ENCODE results near the gene VWA8. TPM values are rescaled to one million over a fixed set of nuclear protein-coding genes. Genes with fewer than 3 reads are reported as not detected.

VWA8 gene
- polyA plus RNA-seq, 1 experiment, result 12.4 TPM

- ChIA-PET POLR2A (no interaction called here), CTCF (interaction anchor here (0.9 kb wide), 1 partner anchor 71 kb away, joined by 3 read pairs; no protein-coding TSS in a partner anchor)
- no peak overlapping the region for H3K4me3 ChIP-seq (ENCODE audit: low read depth, low read length)
- DNase-seq (ENCODE audit: low read depth, low spot score), result no peak
- H3K27ac ChIP-seq (ENCODE audit: low read depth, low read length), result no peak overlapping the region
- H3K9me3 ChIP-seq (ENCODE audit: control insufficient read depth, insufficient read depth, low read length), result no peaks in the 10 kb centered on the region
- no peaks in the 10 kb centered on the region for H3K27me3 ChIP-seq (ENCODE audit: control insufficient read depth, insufficient read depth, low read length)
- TF ChIP-seq, protein P1, sequence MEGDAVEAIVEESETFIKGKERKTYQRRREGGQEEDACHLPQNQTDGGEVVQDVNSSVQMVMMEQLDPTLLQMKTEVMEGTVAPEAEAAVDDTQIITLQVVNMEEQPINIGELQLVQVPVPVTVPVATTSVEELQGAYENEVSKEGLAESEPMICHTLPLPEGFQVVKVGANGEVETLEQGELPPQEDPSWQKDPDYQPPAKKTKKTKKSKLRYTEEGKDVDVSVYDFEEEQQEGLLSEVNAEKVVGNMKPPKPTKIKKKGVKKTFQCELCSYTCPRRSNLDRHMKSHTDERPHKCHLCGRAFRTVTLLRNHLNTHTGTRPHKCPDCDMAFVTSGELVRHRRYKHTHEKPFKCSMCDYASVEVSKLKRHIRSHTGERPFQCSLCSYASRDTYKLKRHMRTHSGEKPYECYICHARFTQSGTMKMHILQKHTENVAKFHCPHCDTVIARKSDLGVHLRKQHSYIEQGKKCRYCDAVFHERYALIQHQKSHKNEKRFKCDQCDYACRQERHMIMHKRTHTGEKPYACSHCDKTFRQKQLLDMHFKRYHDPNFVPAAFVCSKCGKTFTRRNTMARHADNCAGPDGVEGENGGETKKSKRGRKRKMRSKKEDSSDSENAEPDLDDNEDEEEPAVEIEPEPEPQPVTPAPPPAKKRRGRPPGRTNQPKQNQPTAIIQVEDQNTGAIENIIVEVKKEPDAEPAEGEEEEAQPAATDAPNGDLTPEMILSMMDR (IDR thresholded peaks at IDR 0.05; ENCODE audit: low read depth, low read length), result no peak
Measured at GRCh38 chr13:41833831-41834230, 127.1 kb downstream of the VWA8 start.

DNA sequence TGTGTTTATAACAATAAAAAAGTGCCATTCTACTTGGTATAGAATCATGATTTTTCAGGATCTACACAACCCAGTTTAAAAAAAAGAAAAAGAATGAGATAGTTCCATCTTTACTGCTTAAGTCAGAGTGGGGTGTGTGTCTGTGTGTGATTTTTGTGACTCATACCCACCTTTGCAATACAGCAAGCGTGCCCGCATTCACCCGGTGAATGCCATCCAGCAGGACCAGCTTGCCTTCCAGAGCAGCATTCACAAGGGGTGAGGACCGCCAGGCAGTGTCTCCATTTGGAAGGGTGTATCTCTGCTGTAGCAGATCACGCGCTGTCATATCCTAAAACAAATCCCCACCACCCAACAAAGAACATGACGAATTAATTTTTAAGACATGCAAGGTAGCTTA lies 127.7 kb downstream of the VWA8 start:
- no peak overlapping the region for H3K4me3 ChIP-seq (ENCODE audit: low read depth, low read length)

DNA sequence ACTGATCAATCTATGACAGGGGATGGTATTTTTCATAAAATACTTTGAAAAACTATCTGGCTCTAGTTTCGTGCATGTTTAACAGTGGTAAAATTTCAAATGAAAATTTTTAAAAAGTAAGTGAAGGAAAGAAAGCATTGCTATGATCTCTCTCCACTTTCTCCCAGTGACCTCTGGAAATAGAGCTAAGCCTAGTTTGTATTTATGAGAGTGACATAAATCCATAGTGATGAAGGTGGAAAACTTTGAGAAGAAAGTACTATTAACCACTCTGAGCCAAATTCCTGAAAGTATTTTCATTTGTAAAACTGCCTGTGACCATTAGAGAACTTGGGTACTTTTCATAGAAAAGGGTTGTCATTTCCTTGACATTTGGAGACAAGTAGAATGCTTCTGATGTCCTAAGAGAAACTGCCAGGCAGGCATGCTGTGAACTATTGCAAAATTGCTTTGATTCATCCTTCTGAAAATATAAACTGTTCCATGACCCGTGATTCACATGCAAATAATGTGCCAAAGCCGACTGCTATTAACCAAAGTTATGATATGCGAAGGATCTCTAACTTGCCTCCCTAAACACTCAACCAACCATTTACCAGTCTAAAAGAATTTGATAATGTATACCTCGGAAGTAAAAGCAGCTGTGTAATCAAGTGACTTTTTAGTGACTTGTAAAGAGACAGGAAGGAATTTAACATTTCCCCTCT lies 133.2 kb downstream of the VWA8 start:
- POLR2A ChIA-PET, result interaction anchor here (0.6 kb wide), 1 partner anchor 167 kb away, joined by 3 read pairs; no protein-coding TSS in a partner anchor
- H3K27ac ChIP-seq (ENCODE audit: low read depth, low read length), result no peak overlapping the region
- CTCF ChIA-PET, result no interaction called here
- peak; percentile 75 for DNase-seq (ENCODE audit: low read depth, low spot score)
- H3K27me3 ChIP-seq (ENCODE audit: control insufficient read depth, insufficient read depth, low read length), result no peaks in the 10 kb centered on the region
- TF ChIP-seq, protein P1 (IDR thresholded peaks at IDR 0.05; ENCODE audit: low read depth, low read length), result no peak
- no peaks in the 10 kb centered on the region for H3K9me3 ChIP-seq (ENCODE audit: control insufficient read depth, insufficient read depth, low read length)
- H3K4me3 ChIP-seq (ENCODE audit: low read depth, low read length), result no peak overlapping the region

More for the DNA sequence above, 127.7 kb downstream of the VWA8 start:
- ChIA-PET POLR2A (no interaction called here), CTCF (interaction anchor here (0.9 to 1.1 kb wide), 2 partner anchors 72 to 164 kb away, joined by 3 read pairs; no protein-coding TSS in a partner anchor)
- no peak for DNase-seq (ENCODE audit: low read depth, low spot score)
- H3K27ac ChIP-seq (ENCODE audit: low read depth, low read length), result no peak overlapping the region
- H3K9me3 ChIP-seq (ENCODE audit: control insufficient read depth, insufficient read depth, low read length), result no peaks in the 10 kb centered on the region
- H3K27me3 ChIP-seq (ENCODE audit: control insufficient read depth, insufficient read depth, low read length), result no peaks in the 10 kb centered on the region
- TF ChIP-seq, protein P1 (IDR thresholded peaks at IDR 0.05; ENCODE audit: low read depth, low read length), result no peak

DNA sequence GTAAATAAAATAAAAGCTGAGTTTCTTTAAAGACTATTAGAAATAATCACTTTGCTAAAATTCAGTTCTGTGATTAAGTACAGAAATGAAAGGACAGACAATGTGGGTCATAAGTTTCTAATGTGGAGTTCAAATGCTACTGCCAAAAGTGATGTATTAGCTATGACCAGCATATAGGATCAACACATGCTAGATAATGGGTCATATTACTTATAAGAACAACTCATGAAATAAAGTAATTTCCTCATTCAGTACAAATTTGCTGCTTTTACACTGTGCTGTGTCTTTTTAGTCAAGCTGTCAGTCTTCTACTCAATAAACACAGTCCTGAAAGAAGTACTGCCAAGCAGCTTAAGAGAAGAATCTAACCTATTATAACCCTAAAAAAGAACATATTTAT lies 135.2 kb downstream of the VWA8 start:
- ChIA-PET CTCF (interaction anchor here (1.4 kb wide), 1 partner anchor 11 kb away, joined by 5 read pairs; no protein-coding TSS in a partner anchor), POLR2A (no interaction called here)
- Histone ChIP-seq H3K9me3 (ENCODE audit: control insufficient read depth, insufficient read depth, low read length) (no peaks in the 10 kb centered on the region), H3K4me3 (ENCODE audit: low read depth, low read length) (no peak overlapping the region), H3K27me3 (ENCODE audit: control insufficient read depth, insufficient read depth, low read length) (no peaks in the 10 kb centered on the region), H3K27ac (ENCODE audit: low read depth, low read length) (no peak overlapping the region)
- TF ChIP-seq, protein P1 (IDR thresholded peaks at IDR 0.05; ENCODE audit: low read depth, low read length), result no peak
- no peak for DNase-seq (ENCODE audit: low read depth, low spot score)

- Histone ChIP-seq H3K27ac (ENCODE audit: low read depth, low read length) (no peak overlapping the region), H3K27me3 (ENCODE audit: control insufficient read depth, insufficient read depth, low read length) (no peaks in the 10 kb centered on the region), H3K9me3 (ENCODE audit: control insufficient read depth, insufficient read depth, low read length) (no peaks in the 10 kb centered on the region), H3K4me3 (ENCODE audit: low read depth, low read length) (no peak overlapping the region)
- no peak for DNase-seq (ENCODE audit: low read depth, low spot score)
- TF ChIP-seq, protein P1 (IDR thresholded peaks at IDR 0.05; ENCODE audit: low read depth, low read length), result no peak
- CTCF ChIA-PET, result no interaction called here
- POLR2A ChIA-PET, result no interaction called here
Measured at GRCh38 chr13:41823476-41823875, 137.4 kb downstream of the VWA8 start.
